ENCODE results near the gene NEU3. TPM values are rescaled to one million over a fixed set of nuclear protein-coding genes. Genes with fewer than 3 reads are reported as not detected.
A peak's percentile ranks its signal among the peaks of the same experiment; 100 is the strongest.

The NEU3 gene
- total RNA-seq, 2 donors from 2014 or later = 19.4 to 26.2 TPM

- 82% methylated on average over 3 of the region's 3 CpGs for WGBS
- no peaks in the 10 kb centered on the region for H3K4me1 ChIP-seq (replicated peaks)
- TF ChIP-seq POLR2AphosphoS5 (IDR thresholded peaks at IDR 0.05) = no peak
- no peak for TF ChIP-seq POLR2A (IDR thresholded peaks at IDR 0.05)
- no peak for TF ChIP-seq CTCF (IDR thresholded peaks at IDR 0.05)
- no peaks in the 10 kb centered on the region for H3K27me3 ChIP-seq (replicated peaks; ENCODE audit: insufficient read depth)
- H3K9me3 ChIP-seq = no peaks in the 10 kb centered on the region
- no peaks in the 10 kb centered on the region for H3K36me3 ChIP-seq
- no peak overlapping the region for H3K27ac ChIP-seq
- no peak overlapping the region for H3K4me3 ChIP-seq
- no peak for DNase-seq (ENCODE audit: low spot score)
- intact Hi-C loops (cut with DNase I) = no loop called here
These were observed 33.6 kb downstream of the NEU3 start for GRCh38 chr11:75022296-75022695.

- no peak overlapping the region for H3K4me3 ChIP-seq
- no peaks in the 10 kb centered on the region for H3K36me3 ChIP-seq
- intact Hi-C loops (cut with DNase I) = no loop called here
- H3K27me3 ChIP-seq (replicated peaks; ENCODE audit: insufficient read depth) = no peaks in the 10 kb centered on the region
- no peak overlapping the region for H3K27ac ChIP-seq
- H3K4me1 ChIP-seq (replicated peaks) = no peaks in the 10 kb centered on the region
- no peaks in the 10 kb centered on the region for H3K9me3 ChIP-seq
- peak; percentile 54 for DNase-seq (ENCODE audit: low spot score)
- TF ChIP-seq CTCF (IDR thresholded peaks at IDR 0.05) (peak; percentile 73 to 87 (median 80)), POLR2AphosphoS5 (IDR thresholded peaks at IDR 0.05) (no peak), POLR2A (IDR thresholded peaks at IDR 0.05) (no peak)
- WGBS = 53% methylated on average over 5 of the region's 5 CpGs
These were observed 34.1 kb downstream of the NEU3 start for GRCh38 chr11:75022759-75023396.

GRCh38 chr11:75023446-75024067 lies 34.8 kb downstream of the NEU3 start:
- Histone ChIP-seq H3K9me3 (no peaks in the 10 kb centered on the region), H3K36me3 (no peaks in the 10 kb centered on the region), H3K4me1 (replicated peaks) (no peaks in the 10 kb centered on the region), H3K27ac (no peak overlapping the region), H3K27me3 (replicated peaks; ENCODE audit: insufficient read depth) (no peaks in the 10 kb centered on the region), H3K4me3 (no peak overlapping the region)
- TF ChIP-seq POLR2AphosphoS5 (IDR thresholded peaks at IDR 0.05) (no peak), CTCF (IDR thresholded peaks at IDR 0.05) (no peak)
- WGBS = 98% methylated on average over 6 of the region's 6 CpGs
- no peak for DNase-seq (ENCODE audit: low spot score)
- intact Hi-C loops (cut with DNase I) = loop anchor here (2.0 kb wide), 1 partner anchor 223 kb away; no protein-coding TSS in a partner anchor

GRCh38 chr11:75024068-75024449 lies 35.3 kb downstream of the NEU3 start:
- Histone ChIP-seq H3K27me3 (replicated peaks; ENCODE audit: insufficient read depth) (no peaks in the 10 kb centered on the region), H3K36me3 (no peaks in the 10 kb centered on the region), H3K27ac (no peak overlapping the region), H3K4me1 (replicated peaks) (no peaks in the 10 kb centered on the region), H3K9me3 (no peaks in the 10 kb centered on the region), H3K4me3 (no peak overlapping the region)
- no peak for DNase-seq (ENCODE audit: low spot score)
- TF ChIP-seq POLR2AphosphoS5 (IDR thresholded peaks at IDR 0.05) = no peak
- TF ChIP-seq POLR2A (IDR thresholded peaks at IDR 0.05) = no peak
- TF ChIP-seq CTCF (IDR thresholded peaks at IDR 0.05) = no peak
- WGBS = 87% methylated on average over 6 of the region's 6 CpGs
- intact Hi-C loops (cut with DNase I) = loop anchor here (2.0 kb wide), 1 partner anchor 223 kb away; no protein-coding TSS in a partner anchor

GRCh38 chr11:75024764-75025211 lies 36.1 kb downstream of the NEU3 start:
- 23% methylated on average over 1 of the region's 1 CpG for WGBS
- no peaks in the 10 kb centered on the region for H3K4me1 ChIP-seq (replicated peaks)
- intact Hi-C loops (cut with DNase I) = loop anchor here (2.0 kb wide), 1 partner anchor 222 kb away; no protein-coding TSS in a partner anchor
- H3K27ac ChIP-seq = no peak overlapping the region
- no peaks in the 10 kb centered on the region for H3K36me3 ChIP-seq
- TF ChIP-seq POLR2A (IDR thresholded peaks at IDR 0.05) = no peak
- no peak for TF ChIP-seq POLR2AphosphoS5 (IDR thresholded peaks at IDR 0.05)
- no peak for TF ChIP-seq CTCF (IDR thresholded peaks at IDR 0.05)
- H3K27me3 ChIP-seq (replicated peaks; ENCODE audit: insufficient read depth) = no peaks in the 10 kb centered on the region
- H3K9me3 ChIP-seq = no peaks in the 10 kb centered on the region
- DNase-seq (ENCODE audit: low spot score) = no peak
- no peak overlapping the region for H3K4me3 ChIP-seq

Data from prostate gland (tissue), 2 donors.